Trophoblast cell (in vitro differentiated cells and primary cell): ENCODE measurements around the gene SPRED2.

Experiments used
- DNase-seq, 2 donors: peaks; one replicate each; pipeline ENCODE4 v3.0.0-alpha.2; 2016
- H2AFZ ChIP-seq: 2 replicates; pipeline ENCODE4 v1.6.1; 2013; ENCODE audit warnings: low read length, moderate library complexity, mild to moderate bottlenecking; ENCODE audit not compliant: insufficient read depth, poor library complexity
- H2AK5ac ChIP-seq: 2 replicates; pipeline ENCODE4 v1.6.1; 2013; ENCODE audit warnings: mild to moderate bottlenecking, low read length
- H2BK120ac ChIP-seq: 2 replicates; pipeline ENCODE4 v1.6.1; 2013; ENCODE audit warnings: low read length, mild to moderate bottlenecking, moderate library complexity; ENCODE audit not compliant: insufficient read depth, poor library complexity
- H2BK12ac ChIP-seq: 2 replicates; pipeline ENCODE4 v1.6.1; 2013; ENCODE audit warnings: mild to moderate bottlenecking, low read length, moderate library complexity
- H2BK5ac ChIP-seq: 2 replicates; pipeline ENCODE4 v1.6.1; 2013; ENCODE audit warnings: low read length, low read depth, moderate library complexity, mild to moderate bottlenecking; ENCODE audit not compliant: poor library complexity
- H3K14ac ChIP-seq: 2 replicates; pipeline ENCODE4 v1.6.1; 2013; ENCODE audit warnings: mild to moderate bottlenecking, low read length
- H3K18ac ChIP-seq: 2 replicates; pipeline ENCODE4 v1.6.1; 2013; ENCODE audit warnings: mild to moderate bottlenecking, low read length
- H3K23ac ChIP-seq: 2 replicates; pipeline ENCODE4 v1.6.1; 2013; ENCODE audit warnings: low read length
- H3K27ac ChIP-seq: 2 replicates; pipeline ENCODE4 v1.5.1; 2013; ENCODE audit warnings: low read depth, mild to moderate bottlenecking, inconsistent platforms, low read length, moderate library complexity
- H3K27me3 ChIP-seq: 2 replicates; pipeline ENCODE4 v1.6.1; 2013; ENCODE audit warnings: inconsistent platforms, mild to moderate bottlenecking, low read length, moderate library complexity; ENCODE audit not compliant: insufficient read depth
- H3K36me3 ChIP-seq, 2 experiments: 1 replicate in 1 of 2; 2 replicates in 1 of 2; pipeline ENCODE4 v1.6.1; 2013; ENCODE audit warnings: low read length in 2 of 2, mild to moderate bottlenecking in 2 of 2, moderate library complexity in 1 of 2; ENCODE audit not compliant: insufficient read depth in 2 of 2, control insufficient read depth in 1 of 2
- H3K4ac ChIP-seq: 2 replicates; pipeline ENCODE4 v1.6.1; 2013; ENCODE audit warnings: low read depth, mild to moderate bottlenecking, low read length, moderate library complexity
- H3K4me1 ChIP-seq, 2 experiments: 1 replicate in 1 of 2; 2 replicates in 1 of 2; pipeline ENCODE4 v1.6.1; 2013; ENCODE audit warnings: low read length in 2 of 2, mild to moderate bottlenecking in 2 of 2, moderate library complexity in 1 of 2; ENCODE audit not compliant: insufficient read depth in 2 of 2, control insufficient read depth in 1 of 2
- H3K4me2 ChIP-seq: 2 replicates; pipeline ENCODE4 v1.6.1; 2013; ENCODE audit warnings: inconsistent platforms, mild to moderate bottlenecking, low read length, moderate library complexity
- H3K4me3 ChIP-seq: 2 replicates; pipeline ENCODE4 v1.5.1; 2013; ENCODE audit warnings: mild to moderate bottlenecking, low read depth, low read length, inconsistent platforms
- H3K79me1 ChIP-seq: one replicate; pipeline ENCODE4 v1.6.1; 2013; ENCODE audit warnings: low read length
- H3K79me2 ChIP-seq: 2 replicates; pipeline ENCODE4 v1.6.1; 2013; ENCODE audit warnings: low read length, mild to moderate bottlenecking; ENCODE audit not compliant: control insufficient read depth, insufficient read depth, poor library complexity
- H3K9ac ChIP-seq: 2 replicates; pipeline ENCODE4 v1.6.1; 2013; ENCODE audit warnings: mild to moderate bottlenecking, low read length
- H3K9me3 ChIP-seq: 2 replicates; pipeline ENCODE4 v1.6.1; 2013; ENCODE audit warnings: low read depth, mild to moderate bottlenecking, control low read depth, inconsistent platforms, low read length; ENCODE audit not compliant: insufficient read depth
- H4K12ac ChIP-seq: 2 replicates; pipeline ENCODE4 v1.6.1; 2013; ENCODE audit warnings: low read depth, mild to moderate bottlenecking, low read length, moderate library complexity
- H4K8ac ChIP-seq: 2 replicates; pipeline ENCODE4 v1.6.1; 2013; ENCODE audit warnings: low read depth, mild to moderate bottlenecking, low read length, moderate library complexity
- H4K91ac ChIP-seq: one replicate; pipeline ENCODE4 v1.6.1; 2013; ENCODE audit warnings: low read depth, mild to moderate bottlenecking, low read length, moderate library complexity
- WGBS: extraction: QIAGEN DNeasy Blood & Tissue Kit; methylation state at CpG from one replicate; pipeline ENCODE4 v1.1.7; 2013; ENCODE audit warnings: missing lambda C conversion rate; ENCODE audit not compliant: insufficient read length, insufficient coverage; ENCODE audit errors: extremely low coverage; 5-methylcytosine and 5-hydroxymethylcytosine counted together

SPRED2 gene

DNA sequence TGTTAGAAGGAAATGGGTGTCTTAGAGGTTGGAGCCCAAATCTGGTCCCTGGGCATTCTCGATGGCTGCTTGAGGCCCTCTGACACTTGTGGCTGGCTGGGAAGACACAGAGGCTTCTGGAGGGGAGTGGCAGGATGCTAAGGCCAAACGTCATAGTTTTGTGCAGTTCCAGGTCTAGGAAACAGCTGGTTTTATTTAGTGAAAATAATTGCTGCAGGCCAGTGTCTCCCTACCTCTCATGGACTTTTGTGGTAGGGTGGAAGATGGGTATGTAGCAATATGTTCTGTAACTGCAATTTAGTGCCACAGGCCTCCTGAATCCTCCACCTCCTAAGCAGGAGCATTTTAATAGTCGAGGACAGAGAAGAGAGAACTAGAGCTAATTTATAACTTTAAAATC lies 32.2 kb upstream of the SPRED2 start:
- Histone ChIP-seq H4K8ac (no peak overlapping the region), H3K36me3 (no peaks in the 10 kb centered on the region), H3K4me3 (no peak overlapping the region), H3K27ac (no peak overlapping the region), H3K4ac (no peak overlapping the region), H3K9me3 (no peaks in the 10 kb centered on the region), H4K12ac (no peak overlapping the region), H2BK5ac (no peak overlapping the region), H3K18ac (no peak overlapping the region), H3K79me2 (no peaks in the 10 kb centered on the region), H3K9ac (no peak overlapping the region), H2AK5ac (no peak overlapping the region), H2AFZ (no peak overlapping the region), H3K79me1 (no peaks in the 10 kb centered on the region), H3K14ac (no peak overlapping the region), H3K27me3 (no peaks in the 10 kb centered on the region), H3K23ac (no peak overlapping the region), H3K4me2 (no peak overlapping the region), H3K4me1 (peaks cover 0 to 2% of the 10 kb centered on the region in 2 experiments), H2BK120ac (no peak overlapping the region), H2BK12ac (no peak overlapping the region), H4K91ac (no peak overlapping the region)
- no peak for DNase-seq
- no CpG with 5 or more reads among the region's 3 CpGs for WGBS

DNA sequence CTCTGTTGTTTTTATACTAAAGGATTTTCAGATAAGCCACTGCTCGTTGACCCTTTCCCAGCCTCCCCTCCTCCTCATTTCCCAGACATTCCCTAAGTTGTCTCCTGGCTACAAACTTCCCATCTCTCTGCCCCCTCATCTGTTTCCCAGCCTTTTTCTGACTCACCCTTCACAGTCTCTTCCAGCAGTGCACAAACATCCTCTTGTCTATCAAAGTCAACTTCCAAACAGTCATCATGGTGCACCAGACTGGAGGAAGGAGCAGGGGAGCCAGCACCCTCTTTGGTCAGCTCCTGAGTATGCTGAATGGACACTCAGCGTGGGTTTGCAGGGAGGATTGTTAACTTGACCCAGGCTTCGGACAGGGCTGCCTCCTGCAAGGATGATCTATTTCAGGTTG lies 26.6 kb upstream of the SPRED2 start:
- Histone ChIP-seq H3K23ac (no peak overlapping the region), H3K9ac (no peak overlapping the region), H2AFZ (no peak overlapping the region), H3K4me1 (peaks cover 0 to 2% of the 10 kb centered on the region in 2 experiments), H3K27me3 (no peaks in the 10 kb centered on the region), H3K36me3 (no peaks in the 10 kb centered on the region), H3K79me2 (no peaks in the 10 kb centered on the region), H3K27ac (no peak overlapping the region), H4K8ac (no peak overlapping the region), H2BK5ac (no peak overlapping the region), H3K9me3 (no peaks in the 10 kb centered on the region), H3K4me2 (no peak overlapping the region), H4K12ac (no peak overlapping the region), H3K4ac (no peak overlapping the region), H2BK120ac (no peak overlapping the region), H3K18ac (no peak overlapping the region), H4K91ac (no peak overlapping the region), H3K14ac (no peak overlapping the region), H2AK5ac (no peak overlapping the region), H2BK12ac (no peak overlapping the region), H3K79me1 (no peaks in the 10 kb centered on the region), H3K4me3 (no peak overlapping the region)
- no peak for DNase-seq
- WGBS, result no CpG with 5 or more reads among the region's 3 CpGs

DNA sequence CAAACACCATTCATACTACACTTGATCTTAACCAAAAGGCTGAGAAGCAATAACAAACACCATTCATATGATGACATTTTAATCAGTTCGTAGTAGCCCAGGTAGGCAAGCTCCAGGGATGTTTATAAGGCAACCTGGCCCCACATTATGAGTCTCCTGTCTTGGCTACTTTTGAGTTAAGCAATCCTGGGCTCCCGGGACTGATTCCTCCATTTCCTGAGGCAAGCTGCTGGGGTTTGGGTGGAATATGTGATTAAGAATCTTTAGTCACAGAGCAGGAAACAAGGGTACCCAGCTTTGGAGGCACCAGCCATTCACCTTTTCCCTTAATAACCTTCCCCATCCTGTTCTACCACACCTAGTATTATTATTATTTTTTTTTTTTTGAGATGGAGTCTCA lies 24.5 kb upstream of the SPRED2 start:
- H2BK12ac ChIP-seq, result no peak overlapping the region
- no peak overlapping the region for H3K4me3 ChIP-seq
- H4K12ac ChIP-seq, result no peak overlapping the region
- no peak overlapping the region for H3K18ac ChIP-seq
- no CpG with 5 or more reads among the region's 2 CpGs for WGBS
- no peak overlapping the region for H3K4me2 ChIP-seq
- H3K79me2 ChIP-seq, result no peaks in the 10 kb centered on the region
- no peaks in the 10 kb centered on the region for H3K27me3 ChIP-seq
- no peak overlapping the region for H4K91ac ChIP-seq
- H2AK5ac ChIP-seq, result no peak overlapping the region
- no peaks in the 10 kb centered on the region for H3K9me3 ChIP-seq
- no peak overlapping the region for H3K23ac ChIP-seq
- H3K14ac ChIP-seq, result no peak overlapping the region
- no peak overlapping the region for H3K9ac ChIP-seq
- no peak overlapping the region for H2BK5ac ChIP-seq
- H3K27ac ChIP-seq, result no peak overlapping the region
- H2AFZ ChIP-seq, result no peak overlapping the region
- peaks cover 0 to 4% of the 10 kb centered on the region in 2 experiments for H3K4me1 ChIP-seq
- H3K36me3 ChIP-seq, result no peaks in the 10 kb centered on the region
- DNase-seq, result no peak
- no peak overlapping the region for H2BK120ac ChIP-seq
- no peak overlapping the region for H3K4ac ChIP-seq
- no peaks in the 10 kb centered on the region for H3K79me1 ChIP-seq
- no peak overlapping the region for H4K8ac ChIP-seq

DNA sequence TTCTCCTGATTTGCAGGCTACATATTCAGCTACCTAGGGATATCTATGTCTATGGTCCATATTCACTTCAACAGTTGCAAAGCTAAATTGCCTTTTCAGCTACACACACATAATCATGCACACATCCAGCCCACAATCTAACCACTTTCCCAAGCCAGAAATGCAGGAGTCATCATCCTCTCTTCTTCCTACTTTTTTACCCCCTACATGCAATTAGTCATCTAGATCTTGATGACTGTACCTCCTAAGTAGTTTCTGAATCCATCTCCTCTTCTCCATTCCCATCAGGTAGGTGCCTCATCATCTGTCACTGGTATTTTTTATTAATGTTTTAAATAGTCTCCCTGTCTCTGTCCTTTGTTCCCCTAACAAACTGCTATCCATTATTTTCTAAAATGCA lies 23.7 kb upstream of the SPRED2 start:
- no peak overlapping the region for H2BK120ac ChIP-seq
- no peak overlapping the region for H4K12ac ChIP-seq
- no peak overlapping the region for H2BK5ac ChIP-seq
- H3K36me3 ChIP-seq, result no peaks in the 10 kb centered on the region
- H3K4me3 ChIP-seq, result no peak overlapping the region
- no peak overlapping the region for H2BK12ac ChIP-seq
- H3K9me3 ChIP-seq, result no peaks in the 10 kb centered on the region
- H3K79me1 ChIP-seq, result no peaks in the 10 kb centered on the region
- no peak overlapping the region for H3K4ac ChIP-seq
- no peak overlapping the region for H2AK5ac ChIP-seq
- no peak overlapping the region for H4K8ac ChIP-seq
- no peak overlapping the region for H3K27ac ChIP-seq
- H2AFZ ChIP-seq, result no peak overlapping the region
- no peak overlapping the region for H3K18ac ChIP-seq
- H3K14ac ChIP-seq, result no peak overlapping the region
- no peak overlapping the region for H3K9ac ChIP-seq
- H3K4me2 ChIP-seq, result no peak overlapping the region
- no peaks in the 10 kb centered on the region for H3K79me2 ChIP-seq
- H3K27me3 ChIP-seq, result no peaks in the 10 kb centered on the region
- peaks cover 0 to 4% of the 10 kb centered on the region in 2 experiments for H3K4me1 ChIP-seq
- no peak for DNase-seq
- no peak overlapping the region for H3K23ac ChIP-seq
- H4K91ac ChIP-seq, result no peak overlapping the region
